C4-2B (cell line): ENCODE results near the gene ADAM12.

Experiments
- CTCF ChIP-seq: fragments of 450-650 bp; conservative IDR thresholded peaks from 2 replicates; pipeline ENCODE4 v1.5.1; 2017; ENCODE audit warnings: mild to moderate bottlenecking
- ZFX ChIP-seq: fragments of 450-650 bp; IDR thresholded peaks from 2 replicates; pipeline ENCODE4 v1.6.1; 2017

DNA sequence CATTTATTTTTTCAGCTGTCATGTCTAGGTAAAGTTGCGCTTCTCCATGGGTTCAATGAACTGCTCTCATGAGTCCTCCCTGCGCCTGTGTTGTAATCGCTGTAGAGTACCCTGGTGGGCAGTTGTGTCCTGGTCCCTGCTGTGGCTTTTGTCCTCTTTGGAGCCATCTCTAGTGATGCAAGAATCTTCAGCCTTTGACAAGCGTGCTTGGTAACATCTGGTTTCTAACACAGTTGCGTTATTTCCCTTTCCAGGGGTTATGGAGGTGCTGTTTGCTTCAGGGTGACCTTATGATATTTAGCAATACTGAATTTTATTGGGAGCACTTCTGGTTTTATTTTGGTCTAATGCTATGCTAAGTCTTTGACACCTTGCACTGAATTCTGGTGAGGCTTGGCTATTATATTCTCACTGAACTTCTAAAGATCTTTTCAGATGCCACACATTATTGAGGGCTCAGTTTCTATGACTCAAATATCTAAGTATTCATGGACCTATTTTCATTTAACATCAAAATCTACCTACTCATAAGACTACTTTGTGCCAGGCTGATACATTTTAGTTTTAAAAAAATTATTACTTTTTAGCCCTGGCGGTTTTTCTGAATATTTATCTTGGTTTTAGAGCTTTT, 403.3 kb downstream of the ADAM12 start:
- no peak for TF ChIP-seq CTCF
- no peak for TF ChIP-seq ZFX
